MM.1S (cell line): ENCODE measurements around the gene RANGAP1.
"Not testable (repeated sequence)": the region's sequence is repeated elsewhere in the genome, so short reads cannot be mapped to it uniquely, and the experiment has no call there.

Experiments used
- DNase-seq: peaks from one replicate; pipeline ENCODE4 v3.0.0-alpha.2; 2015
- H2AFZ ChIP-seq: fragments of 300-600 bp; sonication (generic); 2 replicates; pipeline ENCODE4 v1.6.0; 2016; ENCODE audit warnings: antibody characterized with exemption, low read length
- H3F3A ChIP-seq: fragments of 300-600 bp; sonication (generic); 2 replicates; pipeline ENCODE4 v1.6.1; 2016; ENCODE audit warnings: mild to moderate bottlenecking, antibody characterized with exemption, low read length, moderate library complexity, mixed read lengths; ENCODE audit not compliant: insufficient read depth
- H3K27ac ChIP-seq: fragments of 300-600 bp; sonication (generic); 2 replicates; pipeline ENCODE4 v1.5.1; 2016; ENCODE audit warnings: mild to moderate bottlenecking, low read length
- H3K27me3 ChIP-seq: fragments of 300-600 bp; sonication (generic); replicated peaks from 2 replicates; pipeline ENCODE4 v1.6.0; 2016; ENCODE audit warnings: low read length; ENCODE audit not compliant: insufficient read depth
- H3K36me3 ChIP-seq: fragments of 300-600 bp; sonication (generic); replicated peaks from 2 replicates; pipeline ENCODE4 v1.6.1; 2016; ENCODE audit warnings: mild to moderate bottlenecking, low read length, mixed read lengths; ENCODE audit not compliant: insufficient read depth
- H3K4me1 ChIP-seq: fragments of 300-600 bp; sonication (generic); 2 replicates; pipeline ENCODE4 v1.6.1; 2016; ENCODE audit warnings: low read length, mixed read lengths
- H3K4me2 ChIP-seq: fragments of 300-600 bp; sonication (generic); 2 replicates; pipeline ENCODE4 v1.6.0; 2016; ENCODE audit warnings: low read depth, low read length
- H3K4me3 ChIP-seq: fragments of 300-600 bp; sonication (generic); 2 replicates; pipeline ENCODE4 v1.5.1; 2016; ENCODE audit warnings: low read length, mixed read lengths
- H3K79me2 ChIP-seq: fragments of 300-600 bp; sonication (generic); 2 replicates; pipeline ENCODE4 v1.6.1; 2016; ENCODE audit warnings: mixed run types, low read length, mixed read lengths
- H3K9ac ChIP-seq: fragments of 300-600 bp; sonication (generic); 2 replicates; pipeline ENCODE4 v1.6.1; 2016; ENCODE audit warnings: low read length, mixed read lengths
- H3K9me2 ChIP-seq: fragments of 300-600 bp; sonication (generic); replicated peaks from 2 replicates; pipeline ENCODE4 v1.6.1; 2016; ENCODE audit warnings: mild to moderate bottlenecking, low read length, mixed read lengths; ENCODE audit not compliant: insufficient read depth
- H3K9me3 ChIP-seq: fragments of 300-600 bp; sonication (generic); replicated peaks from 2 replicates; pipeline ENCODE4 v1.6.1; 2016; ENCODE audit warnings: mild to moderate bottlenecking, low read length, mixed read lengths; ENCODE audit not compliant: insufficient read depth
- H4K20me1 ChIP-seq: fragments of 300-600 bp; sonication (generic); 2 replicates; pipeline ENCODE4 v1.6.1; 2016; ENCODE audit warnings: mild to moderate bottlenecking, low read length, moderate library complexity, mixed read lengths; ENCODE audit not compliant: insufficient read depth
- CTCF ChIP-seq: fragments of 300-600 bp; sonication (generic); IDR thresholded peaks from 2 replicates; pipeline ENCODE4 v1.5.1; 2016; ENCODE audit warnings: antibody characterized with exemption, low read length, mixed read lengths
- EZH2 ChIP-seq: fragments of 300-600 bp; sonication (generic); optimal IDR thresholded peaks from 2 replicates; pipeline ENCODE3; 2017; ENCODE audit warnings: low read depth, mild to moderate bottlenecking, antibody characterized with exemption, low read length, mixed read lengths
- EZH2phosphoT487 ChIP-seq: fragments of 300-600 bp; sonication (generic); IDR thresholded peaks from 2 replicates; pipeline ENCODE4 v1.6.1; 2018; ENCODE audit warnings: antibody characterized with exemption, low read length

RANGAP1 gene

DNA sequence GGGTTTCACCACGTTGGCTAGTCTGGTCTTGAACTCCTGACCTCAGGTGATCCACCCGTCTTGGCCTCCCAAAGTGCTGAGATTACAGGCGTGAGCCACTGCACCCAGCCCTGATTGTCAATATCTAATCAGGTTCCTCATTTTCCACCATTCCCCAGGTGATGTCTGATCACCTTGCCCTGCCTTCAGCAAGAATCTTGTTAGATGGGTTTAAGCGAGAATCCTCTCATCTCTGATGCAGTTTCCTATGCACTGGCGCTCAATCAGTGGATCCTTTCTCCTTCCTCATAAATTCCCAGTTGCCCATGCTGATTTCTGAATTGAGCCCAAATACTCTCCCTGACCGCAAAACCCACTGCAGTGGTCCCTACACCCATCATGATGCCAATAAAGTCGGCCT, 14.7 kb upstream of the RANGAP1 start:
- H3K9ac ChIP-seq, result peak overlapping the region; percentile 98; the same call in 1 of the 2 replicates
- H3K27me3 ChIP-seq, result no peaks in the 10 kb centered on the region
- no peaks in the 10 kb centered on the region for H3K9me3 ChIP-seq
- DNase-seq, result no peak
- H3K36me3 ChIP-seq, result no peaks in the 10 kb centered on the region
- peaks cover 13% of the 10 kb centered on the region for H3K4me1 ChIP-seq
- H2AFZ ChIP-seq, result peak overlapping the region; percentile 97
- no peaks in the 10 kb centered on the region for H3K9me2 ChIP-seq
- peak overlapping the region; percentile 97 for H3K4me3 ChIP-seq
- H3F3A ChIP-seq, result peaks cover 5% of the 10 kb centered on the region; the same call in 1 of the 2 replicates
- H4K20me1 ChIP-seq, result no peaks in the 10 kb centered on the region
- TF ChIP-seq CTCF, result no peak
- TF ChIP-seq EZH2phosphoT487, result no peak
- TF ChIP-seq EZH2, result no peak
- H3K4me2 ChIP-seq, result peak overlapping the region; percentile 100
- H3K27ac ChIP-seq, result no peak overlapping the region
- H3K79me2 ChIP-seq, result peaks cover 48% of the 10 kb centered on the region

DNA sequence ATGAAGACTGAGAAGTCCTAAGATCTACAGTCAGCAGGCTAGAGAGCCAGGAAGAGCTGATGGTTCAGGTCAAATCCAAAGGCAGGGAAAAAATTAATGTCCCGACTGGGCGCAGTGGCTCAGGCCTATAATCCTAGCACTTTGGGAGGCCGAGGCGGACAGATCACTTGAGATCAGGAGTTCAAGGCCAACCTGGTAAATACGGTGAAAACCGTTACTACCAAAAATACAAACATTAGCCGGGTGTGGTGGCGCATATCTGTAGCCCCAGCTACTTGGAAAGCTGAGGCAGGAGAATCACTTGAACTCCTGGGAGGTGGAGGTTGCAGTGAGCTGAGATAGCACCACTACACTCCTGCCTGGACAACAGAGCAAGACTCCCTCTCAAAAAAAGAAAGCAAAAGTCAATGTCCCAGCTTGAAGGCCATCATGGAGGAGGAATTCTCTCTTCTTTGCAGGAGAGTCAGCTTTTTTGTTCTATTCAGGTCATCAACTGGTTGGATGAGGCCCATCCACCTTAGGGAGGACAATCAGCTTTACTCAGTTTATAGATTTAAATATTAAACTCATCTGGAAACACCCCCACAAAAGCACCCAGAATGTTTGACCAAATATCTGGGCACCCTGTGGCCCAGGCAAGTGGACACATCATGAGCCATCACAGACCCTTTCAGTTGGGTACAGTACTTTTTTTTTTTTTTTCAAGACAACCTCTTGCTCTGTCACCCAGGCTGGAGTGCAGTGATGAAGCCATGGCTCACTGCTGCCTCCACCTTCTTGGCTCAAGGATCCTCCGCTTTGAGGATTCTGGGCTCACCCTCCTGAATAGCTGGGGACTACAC, 11.1 kb upstream of the RANGAP1 start:
- H3K79me2 ChIP-seq, result peaks cover 14% of the 10 kb centered on the region

DNA sequence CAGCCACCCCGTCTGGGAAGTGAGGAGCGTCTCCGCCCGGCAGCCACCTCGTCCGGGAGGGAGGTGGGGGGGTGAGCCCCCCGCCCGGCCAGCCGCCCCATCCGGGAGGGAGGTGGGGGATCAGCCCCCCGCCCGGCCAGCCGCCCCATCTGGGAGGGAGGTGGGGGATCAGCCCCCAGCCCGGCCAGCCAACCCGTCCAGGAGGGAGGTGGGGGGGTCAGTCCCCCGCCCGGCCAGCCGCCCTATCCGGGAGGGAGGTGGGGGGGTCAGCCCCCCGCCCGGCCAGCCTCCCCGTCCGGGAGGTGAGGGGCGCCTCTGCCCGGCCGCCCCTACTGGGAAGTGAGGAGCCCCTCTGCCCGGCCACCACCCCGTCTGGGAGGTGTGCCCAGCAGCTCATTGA, 8.8 kb upstream of the RANGAP1 start:
- not testable (repeated sequence) for H3K36me3 ChIP-seq, H3K4me3 ChIP-seq, H3K79me2 ChIP-seq, H3K4me2 ChIP-seq, H3K27me3 ChIP-seq, H4K20me1 ChIP-seq, H3K4me1 ChIP-seq, H3F3A ChIP-seq, H3K9me3 ChIP-seq, H2AFZ ChIP-seq, H3K27ac ChIP-seq, H3K9me2 ChIP-seq, H3K9ac ChIP-seq, DNase-seq

More for the DNA sequence above, 11.1 kb upstream of the RANGAP1 start:
- Histone ChIP-seq H3K27ac (no peak overlapping the region), H3K9me3 (no peaks in the 10 kb centered on the region), H3K4me1 (peaks cover 4% of the 10 kb centered on the region), H3K27me3 (no peaks in the 10 kb centered on the region), H4K20me1 (no peaks in the 10 kb centered on the region), H3K36me3 (no peaks in the 10 kb centered on the region), H3K4me3 (no peak overlapping the region), H3K9me2 (no peaks in the 10 kb centered on the region), H3F3A (peaks cover 5% of the 10 kb centered on the region; the same call in 1 of the 2 replicates), H3K9ac (no peak overlapping the region), H3K4me2 (no peak overlapping the region), H2AFZ (no peak overlapping the region)
- DNase-seq, result no peak
- TF ChIP-seq EZH2 (no peak), EZH2phosphoT487 (no peak), CTCF (no peak)
